ENCODE measurements around the gene MRNIP. TPM values are rescaled to one million over a fixed set of nuclear protein-coding genes. Genes with fewer than 3 reads are reported as not detected.

MRNIP gene
- total RNA-seq, 4 donors from 2014 or later = 13.7 to 44.9 (median 26.5) TPM

- DNase-seq (ENCODE audit: low spot score in 2 of 2) = no peak
- H3K4me3 ChIP-seq (ENCODE audit: low read depth, poor library complexity, severe bottlenecking) = no peak overlapping the region
- intact Hi-C loops (cut with DNase I; ENCODE audit: low total_unique reads) = no loop called here
- WGBS, 2 donors = 89 to 91% methylated on average over 16 of the region's 16 CpGs
- TF ChIP-seq CTCF (IDR thresholded peaks at IDR 0.05) = no peak
- TF ChIP-seq POLR2A (IDR thresholded peaks at IDR 0.05) = no peak
These were observed 17.4 kb upstream of the MRNIP start for GRCh38 chr5:179875741-179876609.

- H3K4me3 ChIP-seq (ENCODE audit: low read depth, poor library complexity, severe bottlenecking) = no peak overlapping the region
- WGBS, 2 donors = 94 to 98% methylated on average over 22 to 28 of the region's 28 CpGs
- intact Hi-C loops (cut with DNase I; ENCODE audit: low total_unique reads) = no loop called here
- DNase-seq (ENCODE audit: low spot score in 2 of 2) = no peak
- no peak for TF ChIP-seq CTCF (IDR thresholded peaks at IDR 0.05)
These were observed 16.1 kb upstream of the MRNIP start for GRCh38 chr5:179874536-179875292.

GRCh38 chr5:179874136-179874535, 15.5 kb upstream of the MRNIP start:
- DNase-seq (ENCODE audit: low spot score in 2 of 2) = no peak
- no peak for TF ChIP-seq CTCF (IDR thresholded peaks at IDR 0.05)
- no peak for TF ChIP-seq POLR2A (IDR thresholded peaks at IDR 0.05)
- intact Hi-C loops (cut with DNase I; ENCODE audit: low total_unique reads) = no loop called here
- H3K4me3 ChIP-seq (ENCODE audit: low read depth, poor library complexity, severe bottlenecking) = no peak overlapping the region
- WGBS, 2 donors = 92% methylated on average over 3 of the region's 3 CpGs

- no peak overlapping the region for H3K4me3 ChIP-seq (ENCODE audit: low read depth, poor library complexity, severe bottlenecking)
- WGBS, 2 donors = 94 to 96% methylated on average over 7 of the region's 7 CpGs
- TF ChIP-seq CTCF (IDR thresholded peaks at IDR 0.05) (no peak), POLR2A (IDR thresholded peaks at IDR 0.05) (no peak)
- intact Hi-C loops (cut with DNase I; ENCODE audit: low total_unique reads) = no loop called here
- DNase-seq (ENCODE audit: low spot score in 2 of 2) = no peak
These were observed 15.0 kb upstream of the MRNIP start for GRCh38 chr5:179873588-179874110.

- H3K4me3 ChIP-seq (ENCODE audit: low read depth, poor library complexity, severe bottlenecking) = no peak overlapping the region
- TF ChIP-seq POLR2A (IDR thresholded peaks at IDR 0.05) (no peak), CTCF (IDR thresholded peaks at IDR 0.05) (no peak)
- 90 to 91% methylated on average over 10 to 14 of the region's 14 CpGs for WGBS, 2 donors
- no peak for DNase-seq (ENCODE audit: low spot score in 2 of 2)
- intact Hi-C loops (cut with DNase I; ENCODE audit: low total_unique reads) = no loop called here
These were observed 14.4 kb upstream of the MRNIP start for GRCh38 chr5:179872828-179873575.

All from lower leg skin (tissue), 4 donors.